Prostate gland (tissue), 2 donors: ENCODE results near the gene CASKIN1.

ENCODE experiments used
- POLR2A ChIP-seq: fragments of 450-650 bp; IDR thresholded peaks from one replicate; pipeline ENCODE4 v1.6.1; 2016; ENCODE audit warnings: antibody characterized with exemption, mild to moderate bottlenecking
- TF ChIP-seq, protein P1 (sequence below), 4 experiments: fragments of 200-600 bp in 2 of 4; fragments of 450-650 bp in 2 of 4; sonication (generic) in 2 of 4; IDR thresholded peaks; 1 replicate in 3 of 4; 2 replicates in 1 of 4; pipeline ENCODE4 v1.5.1; 2016 to 2019; ENCODE audit warnings: antibody characterized with exemption in 4 of 4, mild to moderate bottlenecking in 2 of 4, moderate library complexity in 2 of 4

GRCh38 chr16:2223221-2223941, 27.0 kb upstream of the CASKIN1 start, which contains the start of gene E4F1:
- TF ChIP-seq POLR2A, result peak; percentile 85
- TF ChIP-seq, protein P1, sequence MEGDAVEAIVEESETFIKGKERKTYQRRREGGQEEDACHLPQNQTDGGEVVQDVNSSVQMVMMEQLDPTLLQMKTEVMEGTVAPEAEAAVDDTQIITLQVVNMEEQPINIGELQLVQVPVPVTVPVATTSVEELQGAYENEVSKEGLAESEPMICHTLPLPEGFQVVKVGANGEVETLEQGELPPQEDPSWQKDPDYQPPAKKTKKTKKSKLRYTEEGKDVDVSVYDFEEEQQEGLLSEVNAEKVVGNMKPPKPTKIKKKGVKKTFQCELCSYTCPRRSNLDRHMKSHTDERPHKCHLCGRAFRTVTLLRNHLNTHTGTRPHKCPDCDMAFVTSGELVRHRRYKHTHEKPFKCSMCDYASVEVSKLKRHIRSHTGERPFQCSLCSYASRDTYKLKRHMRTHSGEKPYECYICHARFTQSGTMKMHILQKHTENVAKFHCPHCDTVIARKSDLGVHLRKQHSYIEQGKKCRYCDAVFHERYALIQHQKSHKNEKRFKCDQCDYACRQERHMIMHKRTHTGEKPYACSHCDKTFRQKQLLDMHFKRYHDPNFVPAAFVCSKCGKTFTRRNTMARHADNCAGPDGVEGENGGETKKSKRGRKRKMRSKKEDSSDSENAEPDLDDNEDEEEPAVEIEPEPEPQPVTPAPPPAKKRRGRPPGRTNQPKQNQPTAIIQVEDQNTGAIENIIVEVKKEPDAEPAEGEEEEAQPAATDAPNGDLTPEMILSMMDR (IDR thresholded peaks at IDR 0.05), result peak in 3 of 4 experiments; percentile 14 to 45 (median 35)
